Measurements from ENCODE around the gene WFDC1.

- no peak for TF ChIP-seq CTCF (IDR thresholded peaks at IDR 0.05; ENCODE audit: low read depth, low read length, missing input control)
- no peak for TF ChIP-seq TAF1 (conservative IDR thresholded peaks at IDR 0.05)
- TF ChIP-seq JUND (IDR thresholded peaks at IDR 0.05) = no peak
- no peak for TF ChIP-seq YY1 (IDR thresholded peaks at IDR 0.05)
Observed at GRCh38 chr16:84370723-84371552, 76.3 kb downstream of the WFDC1 start.

Measured in liver (tissue), 3 donors.